ENCODE measurements around the gene RHBDL2. TPM values are rescaled to one million over a fixed set of nuclear protein-coding genes. Genes with fewer than 3 reads are reported as not detected.

Gene RHBDL2
- total RNA-seq, 4 donors from 2014 or later, result not detected

DNA sequence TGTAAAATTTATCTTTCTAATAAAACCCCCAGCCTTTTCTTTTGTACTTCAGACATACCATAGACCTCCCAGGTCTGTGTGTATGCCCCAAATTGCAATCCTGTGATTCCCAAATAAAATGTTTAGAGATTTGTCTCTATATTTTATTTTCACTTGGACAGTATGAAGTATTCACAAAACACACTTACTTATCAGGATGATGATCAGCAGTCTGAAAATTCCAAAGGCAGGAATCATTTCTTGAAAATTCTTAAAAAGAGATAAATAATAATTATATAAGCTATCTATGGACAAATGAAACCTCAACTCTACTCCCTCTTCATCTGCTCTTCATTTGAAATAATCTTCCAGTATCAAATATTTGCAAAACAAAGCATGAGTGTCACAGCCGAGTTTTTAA lies 48.7 kb downstream of the RHBDL2 start:
- H3K4me3 ChIP-seq, result no peak overlapping the region
- no peaks in the 10 kb centered on the region for H3K9me3 ChIP-seq
- intact Hi-C loops (cut with DNase I; ENCODE audit: low total_unique reads), result no loop called here
- ATAC-seq, result no peak
- no peak overlapping the region for H3K27ac ChIP-seq
- no peaks in the 10 kb centered on the region for H3K27me3 ChIP-seq
- H3K36me3 ChIP-seq, result no peaks in the 10 kb centered on the region
- TF ChIP-seq, protein P1, sequence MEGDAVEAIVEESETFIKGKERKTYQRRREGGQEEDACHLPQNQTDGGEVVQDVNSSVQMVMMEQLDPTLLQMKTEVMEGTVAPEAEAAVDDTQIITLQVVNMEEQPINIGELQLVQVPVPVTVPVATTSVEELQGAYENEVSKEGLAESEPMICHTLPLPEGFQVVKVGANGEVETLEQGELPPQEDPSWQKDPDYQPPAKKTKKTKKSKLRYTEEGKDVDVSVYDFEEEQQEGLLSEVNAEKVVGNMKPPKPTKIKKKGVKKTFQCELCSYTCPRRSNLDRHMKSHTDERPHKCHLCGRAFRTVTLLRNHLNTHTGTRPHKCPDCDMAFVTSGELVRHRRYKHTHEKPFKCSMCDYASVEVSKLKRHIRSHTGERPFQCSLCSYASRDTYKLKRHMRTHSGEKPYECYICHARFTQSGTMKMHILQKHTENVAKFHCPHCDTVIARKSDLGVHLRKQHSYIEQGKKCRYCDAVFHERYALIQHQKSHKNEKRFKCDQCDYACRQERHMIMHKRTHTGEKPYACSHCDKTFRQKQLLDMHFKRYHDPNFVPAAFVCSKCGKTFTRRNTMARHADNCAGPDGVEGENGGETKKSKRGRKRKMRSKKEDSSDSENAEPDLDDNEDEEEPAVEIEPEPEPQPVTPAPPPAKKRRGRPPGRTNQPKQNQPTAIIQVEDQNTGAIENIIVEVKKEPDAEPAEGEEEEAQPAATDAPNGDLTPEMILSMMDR (IDR thresholded peaks at IDR 0.05 in 4 of 5, conservative IDR thresholded peaks at IDR 0.05 in 1 of 5), result no peak
- TF ChIP-seq POLR2A (IDR thresholded peaks at IDR 0.05), result no peak
- in situ Hi-C loops (cut with MboI; ENCODE audit: low sequenced_read_pairs in 4 of 4), result no loop called here
- no peak for DNase-seq
- H3K4me1 ChIP-seq, result no peaks in the 10 kb centered on the region

DNA sequence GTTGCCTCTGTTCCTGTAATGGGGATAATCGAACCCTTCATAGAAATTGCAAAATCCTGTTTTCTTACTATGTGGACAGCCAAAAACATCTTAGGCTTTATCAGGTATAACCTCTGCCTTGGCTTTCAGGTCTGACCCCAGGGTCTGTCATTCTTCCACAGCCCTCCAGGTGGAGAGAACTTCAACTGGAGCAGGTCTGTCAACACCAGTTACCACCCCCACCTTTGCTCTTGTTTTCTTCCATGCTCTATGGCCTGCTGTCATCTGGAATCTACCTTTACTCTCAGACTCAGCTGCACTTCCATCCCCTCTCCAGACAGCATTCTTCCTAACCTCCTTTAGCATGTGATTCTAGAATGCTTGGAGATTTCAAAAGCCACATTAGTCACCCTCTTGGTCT lies 49.9 kb downstream of the RHBDL2 start:
- ATAC-seq (no peak), DNase-seq (no peak)
- no peak overlapping the region for H3K27ac ChIP-seq
- H3K36me3 ChIP-seq, result no peaks in the 10 kb centered on the region
- no peaks in the 10 kb centered on the region for H3K27me3 ChIP-seq
- in situ Hi-C loops (cut with MboI; ENCODE audit: low sequenced_read_pairs in 4 of 4) (no loop called here), intact Hi-C loops (cut with DNase I; ENCODE audit: low total_unique reads) (no loop called here)
- H3K4me3 ChIP-seq, result no peak overlapping the region
- no peaks in the 10 kb centered on the region for H3K4me1 ChIP-seq
- no peaks in the 10 kb centered on the region for H3K9me3 ChIP-seq
- TF ChIP-seq, protein P1 (IDR thresholded peaks at IDR 0.05 in 4 of 5, conservative IDR thresholded peaks at IDR 0.05 in 1 of 5), result no peak
- no peak for TF ChIP-seq POLR2A (IDR thresholded peaks at IDR 0.05)

DNA sequence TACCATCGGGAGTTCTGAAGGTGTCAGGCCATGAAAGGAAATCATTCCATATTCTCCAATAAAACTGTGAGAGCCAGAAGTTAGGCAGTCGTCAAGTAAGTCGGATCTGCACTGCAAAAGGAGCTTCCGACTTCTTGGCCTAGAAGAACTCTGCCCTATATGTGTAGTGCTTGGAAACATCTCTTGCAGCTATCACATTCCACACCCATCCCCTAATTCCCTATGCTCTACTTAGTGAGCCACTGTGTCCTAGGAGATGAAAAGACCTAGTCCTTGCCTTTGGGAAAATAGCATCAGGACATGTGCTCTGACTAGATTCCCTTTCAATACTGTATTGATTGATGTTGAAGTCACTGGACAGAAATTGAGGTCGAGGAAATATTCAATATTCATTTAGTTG lies 52.0 kb downstream of the RHBDL2 start:
- intact Hi-C loops (cut with DNase I; ENCODE audit: low total_unique reads), result no loop called here
- ATAC-seq, result no peak
- Histone ChIP-seq H3K4me1 (no peaks in the 10 kb centered on the region), H3K27ac (no peak overlapping the region), H3K27me3 (no peaks in the 10 kb centered on the region), H3K4me3 (no peak overlapping the region), H3K9me3 (no peaks in the 10 kb centered on the region), H3K36me3 (no peaks in the 10 kb centered on the region)
- no peak for DNase-seq
- in situ Hi-C loops (cut with MboI; ENCODE audit: low sequenced_read_pairs in 4 of 4), result no loop called here
- TF ChIP-seq POLR2A (IDR thresholded peaks at IDR 0.05), result no peak
- TF ChIP-seq, protein P1 (IDR thresholded peaks at IDR 0.05 in 4 of 5, conservative IDR thresholded peaks at IDR 0.05 in 1 of 5), result no peak

DNA sequence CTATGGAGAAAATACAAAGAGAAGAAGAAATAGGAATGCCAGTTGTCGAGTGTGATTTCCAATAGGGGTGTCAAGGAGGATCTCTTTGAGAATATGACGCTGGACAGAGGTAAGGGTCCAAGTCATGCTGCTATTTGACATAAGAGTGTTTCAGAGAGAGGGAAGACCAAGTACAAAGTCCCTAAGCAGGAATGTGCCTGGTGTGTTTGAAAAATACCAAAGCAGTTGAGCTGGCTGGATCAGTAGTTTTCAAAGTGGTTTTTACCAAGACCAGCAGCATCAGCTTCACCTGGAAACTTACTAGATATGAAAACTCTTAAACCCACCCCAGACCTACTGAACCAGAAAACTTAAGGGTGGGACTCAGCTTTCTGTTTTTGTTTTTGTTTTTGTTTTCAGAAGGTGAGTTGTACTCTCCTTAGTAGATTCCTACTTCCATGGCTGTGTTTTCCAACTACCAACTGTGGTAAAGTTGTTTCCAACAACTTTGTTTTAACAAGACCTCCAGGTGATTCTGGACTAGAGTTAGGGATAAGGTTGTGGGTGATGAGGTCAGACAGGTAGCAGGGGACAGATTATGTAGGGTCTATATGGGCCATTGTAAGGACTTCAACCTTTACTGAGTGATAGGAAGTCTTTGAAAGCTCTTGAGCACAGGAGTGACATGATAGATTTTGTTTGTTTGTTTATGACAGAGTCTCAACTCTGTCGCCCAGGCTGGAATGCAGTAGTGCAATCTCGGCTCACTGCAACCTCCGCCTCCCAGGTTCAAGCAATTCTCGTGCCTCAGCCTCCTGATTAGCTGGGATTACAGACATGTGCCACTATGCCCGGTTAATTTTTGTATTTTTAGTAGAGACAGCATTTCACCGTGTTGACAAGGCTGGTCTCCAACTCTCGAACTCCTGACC lies 53.0 kb downstream of the RHBDL2 start:
- in situ Hi-C loops (cut with MboI; ENCODE audit: low sequenced_read_pairs in 4 of 4), result no loop called here
- no peak for ATAC-seq

More for the DNA sequence above, 53.0 kb downstream of the RHBDL2 start:
- Histone ChIP-seq H3K9me3 (no peaks in the 10 kb centered on the region), H3K36me3 (no peaks in the 10 kb centered on the region), H3K4me3 (no peak overlapping the region), H3K27ac (no peak overlapping the region), H3K4me1 (no peaks in the 10 kb centered on the region), H3K27me3 (no peaks in the 10 kb centered on the region)
- DNase-seq, result no peak
- intact Hi-C loops (cut with DNase I; ENCODE audit: low total_unique reads), result no loop called here
- no peak for TF ChIP-seq POLR2A (IDR thresholded peaks at IDR 0.05)
- TF ChIP-seq, protein P1 (IDR thresholded peaks at IDR 0.05 in 4 of 5, conservative IDR thresholded peaks at IDR 0.05 in 1 of 5), result no peak

Measured in gastrocnemius medialis (tissue), 4 donors.